Adrenal gland (tissue), 12 donors: ENCODE results near the gene C1QTNF12. TPM values are rescaled to one million over a fixed set of nuclear protein-coding genes. Genes with fewer than 3 reads are reported as not detected.

Source experiments
- DNase-seq, 7 donors: peaks; one replicate each; pipeline ENCODE4 v3.0.0-alpha.2; 2019 to 2020
- H3K27ac ChIP-seq, 5 donors: fragments of 200-600 bp; sonication (generic) in 4 of 5; 1 replicate in 3 of 5; 2 replicates in 2 of 5; pipeline versions ENCODE4 v1.5.1 to v1.8.0; 2016 to 2020; ENCODE audit warnings: mild to moderate bottlenecking in 1 of 5
- H3K27me3 ChIP-seq: fragments of 200-600 bp; 2 replicates; pipeline ENCODE4 v1.8.0; 2021
- H3K36me3 ChIP-seq, 2 donors: fragments of 200-600 bp; replicated peaks in 1 of 2; 1 replicate in 1 of 2; 2 replicates in 1 of 2; pipeline versions ENCODE4 v1.5.1 to v1.8.0; 2018 to 2022
- H3K4me1 ChIP-seq, 2 donors: fragments of 200-600 bp; replicated peaks in 1 of 2; 1 replicate in 1 of 2; 2 replicates in 1 of 2; pipeline versions ENCODE4 v1.5.1 to v1.8.0; 2018 to 2021
- H3K4me3 ChIP-seq, 4 donors: fragments of 200-600 bp; sonication (generic) in 3 of 4; one replicate each; pipeline ENCODE4 v1.5.1; 2016 to 2018
- H3K9me3 ChIP-seq, 3 donors: fragments of 200-600 bp; sonication (generic) in 1 of 3; replicated peaks in 1 of 3; 1 replicate in 2 of 3; 2 replicates in 1 of 3; pipeline versions ENCODE4 v1.5.1 to v1.8.0; 2016 to 2021
- POLR2A ChIP-seq, 2 donors: fragments of 450-650 bp; IDR thresholded peaks; one replicate each; pipeline ENCODE4 v1.6.1; 2017; ENCODE audit warnings: antibody characterized with exemption in 2 of 2, mild to moderate bottlenecking in 2 of 2, moderate library complexity in 1 of 2
- WGBS, 4 donors: extraction: QIAGEN DNeasy Blood & Tissue Kit in 2 of 4; methylation state at CpG; one replicate each; pipeline versions ENCODE4 v1.1.5 to v1.1.7; 2013 to 2017; 5-methylcytosine and 5-hydroxymethylcytosine counted together
- intact Hi-C, 2 donors: fragments of 100-400 bp; cut with DNase I; formaldehyde crosslinking; loops; one replicate each; pipeline versions ENCODE4 v1.14.1 to v1.15.0; 2022 to 2023
- polyA plus RNA-seq, 3 donors: library from polyadenylated mRNA; stranded (reverse); fragments of 200-250 nt in 2 of 3; fragments of 350-450 nt in 1 of 3; fragmentation: Illumina TruSeq in 1 of 3; extraction: RNeasy Lipid Tissue Mini Kit (QIAGEN cat#74804) in 1 of 3; gene quantifications; one replicate each; pipeline ENCODE4 v1.2.3, GENCODE V29; 2013 to 2014
- total RNA-seq, 9 donors: library from RNA; depleted of rRNA in 4 of 9; stranded (reverse); fragments of >200 nt in 4 of 9; fragments of 120-200 nt in 1 of 9; fragmentation: NEBNext Ultra II Directional in 1 of 9; extraction: Animal tissue kit (Norgen Biotek cat#: 25700) in 1 of 9; gene quantifications; one replicate each; pipeline versions ENCODE4 v1.1.0 to v1.2.4, GENCODE V29; 2013 to 2023
- TF ChIP-seq, protein P1 (sequence below), 6 experiments: fragments of 450-650 bp in 4 of 6; fragments of 200-600 bp in 2 of 6; sonication (generic) in 1 of 6; IDR thresholded peaks; 1 replicate in 5 of 6; 2 replicates in 1 of 6; pipeline versions ENCODE4 v1.5.1 to v1.8.0; 2016 to 2021; ENCODE audit warnings: antibody characterized with exemption in 6 of 6, mild to moderate bottlenecking in 2 of 6, moderate library complexity in 1 of 6
- donor health status: healthy with polysubstance abuse.
- donor health status: Bipolar disorder and iron deficiency.
- donor health status: DM: yes; HTN: yes; CAD: no.
- donor health status: DM: no; HTN: no; CAD: no.
- donor health status: DM: no; HTN: no; CAD: no.
- donor health status: DM: yes; HTN: yes; CAD: no.

C1QTNF12 gene
- total and polyA plus RNA-seq, 12 donors = 0.28 to 4.3 (median 1.3) TPM; not detected in 3

DNA sequence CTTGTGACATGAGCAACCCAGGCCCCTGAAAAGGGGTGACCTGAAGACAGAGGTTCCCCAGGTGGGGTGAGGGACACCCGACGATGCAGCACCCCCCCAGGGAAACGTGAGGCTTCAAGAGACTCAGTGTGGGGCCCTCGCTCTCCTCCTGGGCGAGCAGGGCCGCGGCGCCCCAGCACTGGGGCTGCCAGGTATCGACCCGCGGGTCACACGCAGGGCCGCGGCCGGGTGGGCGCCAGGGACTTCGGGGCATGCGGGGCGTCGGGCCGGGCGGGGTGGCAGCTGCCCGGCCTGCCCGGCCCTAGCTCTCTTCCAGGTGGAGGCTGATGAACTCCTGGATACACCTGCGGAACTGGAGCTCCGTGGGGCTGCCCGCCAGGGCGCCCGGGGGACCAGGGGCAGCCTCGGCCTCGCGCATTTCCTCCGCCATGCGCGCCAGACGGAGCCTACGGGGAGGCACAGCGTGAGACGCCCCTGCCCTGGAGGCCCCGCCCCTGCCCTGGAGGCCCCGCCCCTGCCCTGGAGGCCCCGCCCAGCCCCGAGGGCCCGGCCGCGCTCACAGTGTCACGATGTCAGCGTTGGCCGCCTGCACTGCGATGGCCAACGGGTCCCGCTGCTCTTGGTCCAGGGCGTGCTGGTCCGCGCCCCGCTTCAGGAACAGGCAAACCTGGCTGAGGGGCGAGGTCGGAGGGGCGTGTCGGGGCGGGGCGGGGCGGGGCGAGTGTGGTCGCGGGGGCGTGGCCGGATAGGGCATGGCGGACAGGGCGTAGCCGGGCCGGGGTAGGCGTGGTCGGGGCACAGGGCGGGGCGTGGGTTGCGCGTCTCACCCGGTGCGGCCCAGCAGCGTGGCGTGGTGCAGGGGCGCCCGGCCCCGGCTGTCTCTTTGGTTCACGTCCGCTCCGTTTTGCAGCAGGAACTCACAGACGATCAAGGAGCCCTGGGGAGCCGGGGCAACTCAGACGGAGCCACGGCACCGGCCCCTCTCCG is 47.0 kb upstream of the C1QTNF12 start:
- Histone ChIP-seq H3K4me1 (no peaks in the 10 kb centered on the region), H3K9me3 (no peaks in the 10 kb centered on the region), H3K27ac (no peak overlapping the region), H3K27me3 (no peaks in the 10 kb centered on the region), H3K4me3 (no peak overlapping the region), H3K36me3 (peaks cover 0 to 9% of the 10 kb centered on the region in 2 donors)
- no peak for DNase-seq
- intact Hi-C loops = loop anchor here in 1 of 2 donors (10.0 kb wide), 1 partner anchor 309 kb away; the partner anchor contains the start of gene PERM1
- 66 to 81% (median 78%) methylated on average over 4 to 94 of the region's 94 CpGs for WGBS, 4 donors
- TF ChIP-seq, protein P1, sequence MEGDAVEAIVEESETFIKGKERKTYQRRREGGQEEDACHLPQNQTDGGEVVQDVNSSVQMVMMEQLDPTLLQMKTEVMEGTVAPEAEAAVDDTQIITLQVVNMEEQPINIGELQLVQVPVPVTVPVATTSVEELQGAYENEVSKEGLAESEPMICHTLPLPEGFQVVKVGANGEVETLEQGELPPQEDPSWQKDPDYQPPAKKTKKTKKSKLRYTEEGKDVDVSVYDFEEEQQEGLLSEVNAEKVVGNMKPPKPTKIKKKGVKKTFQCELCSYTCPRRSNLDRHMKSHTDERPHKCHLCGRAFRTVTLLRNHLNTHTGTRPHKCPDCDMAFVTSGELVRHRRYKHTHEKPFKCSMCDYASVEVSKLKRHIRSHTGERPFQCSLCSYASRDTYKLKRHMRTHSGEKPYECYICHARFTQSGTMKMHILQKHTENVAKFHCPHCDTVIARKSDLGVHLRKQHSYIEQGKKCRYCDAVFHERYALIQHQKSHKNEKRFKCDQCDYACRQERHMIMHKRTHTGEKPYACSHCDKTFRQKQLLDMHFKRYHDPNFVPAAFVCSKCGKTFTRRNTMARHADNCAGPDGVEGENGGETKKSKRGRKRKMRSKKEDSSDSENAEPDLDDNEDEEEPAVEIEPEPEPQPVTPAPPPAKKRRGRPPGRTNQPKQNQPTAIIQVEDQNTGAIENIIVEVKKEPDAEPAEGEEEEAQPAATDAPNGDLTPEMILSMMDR (IDR thresholded peaks at IDR 0.05) = no peak
- no peak for TF ChIP-seq POLR2A (IDR thresholded peaks at IDR 0.05)

- no peaks in the 10 kb centered on the region for H3K9me3 ChIP-seq
- DNase-seq = no peak
- no peak overlapping the region for H3K27ac ChIP-seq
- WGBS, 4 donors = 55 to 69% (median 65%) methylated on average over 8 to 18 of the region's 18 CpGs
- intact Hi-C loops = loop anchor here in 1 of 2 donors (10.0 kb wide), 1 partner anchor 308 kb away; the partner anchor contains the start of gene PERM1
- H3K4me3 ChIP-seq = no peak overlapping the region
- H3K4me1 ChIP-seq = no peaks in the 10 kb centered on the region
- TF ChIP-seq, protein P1 (IDR thresholded peaks at IDR 0.05) = no peak
- TF ChIP-seq POLR2A (IDR thresholded peaks at IDR 0.05) = no peak
- H3K36me3 ChIP-seq = peaks cover 0 to 7% of the 10 kb centered on the region in 2 donors
- no peaks in the 10 kb centered on the region for H3K27me3 ChIP-seq
These were observed 46.3 kb upstream of the C1QTNF12 start for GRCh38 chr1:1292851-1293250.

DNA sequence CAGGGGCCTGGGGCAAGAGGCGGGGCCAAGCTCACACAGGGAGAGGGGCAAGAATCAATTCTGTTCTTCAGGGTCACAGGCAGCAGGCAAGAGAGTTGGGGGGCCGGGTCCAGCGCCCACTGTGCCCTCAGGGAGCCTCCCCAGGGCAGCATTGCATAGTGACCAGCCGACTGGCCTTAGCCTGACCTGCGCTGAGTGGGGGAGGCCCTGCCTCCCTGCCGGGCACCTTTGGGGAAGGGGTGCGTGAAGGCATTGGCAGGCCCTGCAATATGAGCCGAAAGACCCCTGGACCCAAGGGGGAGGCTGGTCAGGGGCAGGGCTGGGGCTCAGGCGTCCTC is 45.9 kb upstream of the C1QTNF12 start:
- Histone ChIP-seq H3K9me3 (no peaks in the 10 kb centered on the region), H3K4me1 (no peaks in the 10 kb centered on the region), H3K27me3 (no peaks in the 10 kb centered on the region), H3K4me3 (no peak overlapping the region), H3K36me3 (peaks cover 0 to 4% of the 10 kb centered on the region in 2 donors), H3K27ac (no peak overlapping the region)
- DNase-seq = no peak
- intact Hi-C loops = loop anchor here in 1 of 2 donors (10.0 kb wide), 1 partner anchor 308 kb away; the partner anchor contains the start of gene PERM1
- 76 to 86% (median 83%) methylated on average over 9 of the region's 9 CpGs for WGBS, 4 donors
- TF ChIP-seq, protein P1 (IDR thresholded peaks at IDR 0.05) = no peak
- TF ChIP-seq POLR2A (IDR thresholded peaks at IDR 0.05) = no peak
